ENCODE measurements around the gene ASF1B.

GRCh38 chr19:14120497-14120780, 15.9 kb downstream of the ASF1B start:
- no peak for TF ChIP-seq POLR2A (IDR thresholded peaks at IDR 0.05; ENCODE audit: low read length)
- no peak for TF ChIP-seq GATA1 (IDR thresholded peaks at IDR 0.05; ENCODE audit: low read depth, low read length)
